Choroid plexus epithelial cell (primary cell): Measurements from ENCODE around the gene ZNF735.
"Not testable (repeated sequence)": the region's sequence is repeated elsewhere in the genome, so short reads cannot be mapped to it uniquely, and the experiment has no call there.

Source experiments
- DNase-seq: peaks from one replicate; pipeline ENCODE4 v3.0.0-alpha.2; 2010; ENCODE audit warnings: low read depth
- H3K4me3 ChIP-seq: 2 replicates; pipeline ENCODE4 v1.5.1; 2011; ENCODE audit warnings: low read depth, mild to moderate bottlenecking, control low read depth, low read length, moderate library complexity
- TF ChIP-seq, protein P1 (sequence below): conservative IDR thresholded peaks from 2 replicates; pipeline ENCODE4 v1.5.1; 2011; ENCODE audit warnings: low read depth, mild to moderate bottlenecking, control low read depth, inconsistent platforms, low read length, moderate library complexity

ZNF735 gene

DNA sequence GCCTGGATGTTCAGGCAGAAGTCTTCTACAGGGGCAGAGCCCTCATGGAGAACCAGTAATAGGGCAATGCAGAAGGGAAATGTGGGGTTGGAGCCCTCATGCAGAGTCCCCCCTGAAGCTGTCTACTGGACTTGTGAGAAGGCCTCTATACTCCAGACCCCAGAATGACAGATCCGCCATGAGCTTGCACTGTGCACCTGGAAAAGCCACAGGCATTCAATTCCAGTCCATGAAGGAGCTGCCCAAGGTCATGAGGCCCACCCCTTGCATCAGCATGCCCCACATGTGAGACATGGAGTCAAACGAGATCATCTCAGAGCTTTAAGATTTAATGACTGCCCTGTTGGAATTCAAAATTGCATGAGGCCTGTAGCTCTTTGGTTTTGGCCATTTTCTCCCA, 16.4 kb downstream of the ZNF735 start:
- no peak overlapping the region for H3K4me3 ChIP-seq
- TF ChIP-seq, protein P1, sequence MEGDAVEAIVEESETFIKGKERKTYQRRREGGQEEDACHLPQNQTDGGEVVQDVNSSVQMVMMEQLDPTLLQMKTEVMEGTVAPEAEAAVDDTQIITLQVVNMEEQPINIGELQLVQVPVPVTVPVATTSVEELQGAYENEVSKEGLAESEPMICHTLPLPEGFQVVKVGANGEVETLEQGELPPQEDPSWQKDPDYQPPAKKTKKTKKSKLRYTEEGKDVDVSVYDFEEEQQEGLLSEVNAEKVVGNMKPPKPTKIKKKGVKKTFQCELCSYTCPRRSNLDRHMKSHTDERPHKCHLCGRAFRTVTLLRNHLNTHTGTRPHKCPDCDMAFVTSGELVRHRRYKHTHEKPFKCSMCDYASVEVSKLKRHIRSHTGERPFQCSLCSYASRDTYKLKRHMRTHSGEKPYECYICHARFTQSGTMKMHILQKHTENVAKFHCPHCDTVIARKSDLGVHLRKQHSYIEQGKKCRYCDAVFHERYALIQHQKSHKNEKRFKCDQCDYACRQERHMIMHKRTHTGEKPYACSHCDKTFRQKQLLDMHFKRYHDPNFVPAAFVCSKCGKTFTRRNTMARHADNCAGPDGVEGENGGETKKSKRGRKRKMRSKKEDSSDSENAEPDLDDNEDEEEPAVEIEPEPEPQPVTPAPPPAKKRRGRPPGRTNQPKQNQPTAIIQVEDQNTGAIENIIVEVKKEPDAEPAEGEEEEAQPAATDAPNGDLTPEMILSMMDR = no peak
- no peak for DNase-seq

DNA sequence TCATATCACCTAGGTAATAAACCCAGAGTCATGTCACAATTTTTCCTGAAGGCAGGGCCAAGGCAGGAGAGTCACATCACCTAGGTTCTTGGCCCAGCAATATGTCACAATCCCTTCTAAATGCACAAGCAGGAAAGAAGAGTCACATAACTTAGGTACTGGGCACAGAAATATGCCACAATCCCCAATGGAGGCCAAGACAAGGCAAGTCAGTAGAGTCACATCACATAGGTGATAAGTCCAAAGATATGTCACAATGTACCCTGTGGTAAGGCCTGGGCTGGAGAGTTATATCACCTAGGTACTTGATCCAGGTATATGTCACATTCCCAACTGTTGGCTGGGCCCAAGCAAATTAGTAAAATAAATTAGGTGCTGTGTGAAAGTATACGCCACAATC, 21.2 kb downstream of the ZNF735 start, which contains the start of gene ZNF679:
TSS of gene ZNF679 (plus strand) at position 301 of the 400 bp plus-strand sequence. CDS start 20,644 bp downstream, outside the sequence.
- not testable (repeated sequence) for DNase-seq, H3K4me3 ChIP-seq

DNA sequence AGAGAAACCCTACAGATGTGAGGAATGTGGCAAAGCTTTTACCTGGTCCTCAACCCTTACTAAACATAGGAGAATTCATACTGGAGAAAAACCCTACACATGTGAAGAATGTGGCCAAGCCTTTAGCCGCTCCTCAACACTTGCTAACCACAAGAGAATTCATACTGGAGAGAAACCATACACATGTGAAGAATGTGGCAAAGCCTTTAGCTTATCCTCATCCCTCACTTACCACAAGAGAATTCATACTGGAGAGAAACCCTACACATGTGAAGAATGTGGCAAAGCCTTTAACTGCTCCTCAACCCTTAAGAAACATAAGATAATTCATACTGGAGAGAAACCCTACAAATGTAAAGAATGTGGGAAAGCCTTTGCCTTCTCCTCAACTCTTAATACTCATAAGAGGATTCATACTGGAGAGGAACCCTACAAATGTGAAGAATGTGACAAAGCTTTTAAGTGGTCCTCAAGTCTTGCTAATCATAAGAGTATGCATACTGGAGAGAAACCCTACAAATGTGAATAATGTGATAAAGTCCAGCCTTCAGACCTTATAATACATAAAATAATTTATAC, 59.4 kb downstream of the ZNF735 start:
- no peak for DNase-seq
- TF ChIP-seq, protein P1 = no peak
- H3K4me3 ChIP-seq = no peak overlapping the region
